DMS 273 treated with DMSO at 0.1 percent for 48 hours (cell line): ENCODE measurements around the gene IP6K2.
A peak's percentile ranks its signal among the peaks of the same experiment; 100 is the strongest.
"Not testable (repeated sequence)": the region's sequence is repeated elsewhere in the genome, so short reads cannot be mapped to it uniquely, and the experiment has no call there.

Experiments
- DNase-seq: peaks from one replicate; lab custom pipeline; 2025; lab: John Stamatoyannopoulos, UW

Gene IP6K2, protein sequence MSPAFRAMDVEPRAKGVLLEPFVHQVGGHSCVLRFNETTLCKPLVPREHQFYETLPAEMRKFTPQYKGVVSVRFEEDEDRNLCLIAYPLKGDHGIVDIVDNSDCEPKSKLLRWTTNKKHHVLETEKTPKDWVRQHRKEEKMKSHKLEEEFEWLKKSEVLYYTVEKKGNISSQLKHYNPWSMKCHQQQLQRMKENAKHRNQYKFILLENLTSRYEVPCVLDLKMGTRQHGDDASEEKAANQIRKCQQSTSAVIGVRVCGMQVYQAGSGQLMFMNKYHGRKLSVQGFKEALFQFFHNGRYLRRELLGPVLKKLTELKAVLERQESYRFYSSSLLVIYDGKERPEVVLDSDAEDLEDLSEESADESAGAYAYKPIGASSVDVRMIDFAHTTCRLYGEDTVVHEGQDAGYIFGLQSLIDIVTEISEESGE

DNA sequence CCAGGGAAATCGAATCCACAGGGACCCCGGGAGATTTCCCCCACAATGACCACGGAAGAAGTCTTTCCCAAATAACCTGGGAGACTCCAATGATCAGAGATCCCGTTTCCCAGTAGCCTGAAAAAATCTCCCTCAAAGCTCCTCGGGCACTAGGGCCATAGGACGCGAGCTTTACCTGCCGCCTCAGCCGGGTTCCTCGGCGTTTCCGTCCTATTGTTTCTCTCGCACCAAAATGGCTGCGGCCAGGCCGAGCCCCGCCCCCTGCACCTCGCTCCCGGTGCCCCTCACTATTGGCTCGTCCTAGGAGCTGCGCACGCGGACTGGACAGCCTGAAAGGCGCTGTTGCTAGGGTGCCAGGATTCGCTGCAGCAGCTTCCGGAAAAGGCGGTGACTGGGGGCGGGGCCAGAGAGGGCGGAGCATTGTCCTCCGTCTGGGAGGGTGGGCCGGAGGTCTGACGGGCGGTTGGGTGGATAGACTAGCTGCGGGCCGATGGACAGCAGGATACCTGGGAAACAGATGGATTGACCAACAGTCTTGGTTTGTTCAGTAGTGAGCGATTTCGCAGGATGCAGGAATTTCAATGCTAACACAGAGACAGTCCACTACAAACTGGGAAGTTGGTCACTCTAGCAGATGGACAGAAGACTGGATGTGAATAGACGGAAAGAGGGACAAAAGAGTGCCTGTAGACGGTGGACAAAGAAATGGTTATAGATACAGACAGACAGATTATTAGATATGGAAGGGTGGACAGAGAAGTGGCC is at the start of gene IP6K2:
TSS of gene IP6K2 (minus strand) at position 240 of the 765 bp plus-strand sequence. CDS start 21,930 bp downstream, outside the sequence.
- peak; percentile 84 for DNase-seq

DNA sequence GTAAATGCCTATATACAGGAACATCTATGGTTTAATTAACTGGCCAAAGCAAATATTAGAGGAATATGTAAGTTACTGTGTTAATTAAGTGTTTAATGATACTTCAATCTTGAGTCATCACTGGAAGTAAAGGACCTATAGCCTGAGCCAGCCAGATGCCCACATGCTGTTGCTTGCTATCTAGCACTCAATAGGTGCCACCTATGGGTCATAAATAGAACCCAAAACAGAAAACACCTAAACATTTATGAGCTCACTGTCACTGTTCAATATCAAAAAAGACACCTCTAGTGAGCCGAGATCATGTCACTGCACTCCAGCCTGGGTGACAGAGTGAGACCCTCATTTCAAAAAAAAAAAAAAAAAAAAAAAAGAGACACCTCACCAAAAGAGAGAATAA is 48.4 kb upstream of the IP6K2 start:
- DNase-seq, result no peak

DNA sequence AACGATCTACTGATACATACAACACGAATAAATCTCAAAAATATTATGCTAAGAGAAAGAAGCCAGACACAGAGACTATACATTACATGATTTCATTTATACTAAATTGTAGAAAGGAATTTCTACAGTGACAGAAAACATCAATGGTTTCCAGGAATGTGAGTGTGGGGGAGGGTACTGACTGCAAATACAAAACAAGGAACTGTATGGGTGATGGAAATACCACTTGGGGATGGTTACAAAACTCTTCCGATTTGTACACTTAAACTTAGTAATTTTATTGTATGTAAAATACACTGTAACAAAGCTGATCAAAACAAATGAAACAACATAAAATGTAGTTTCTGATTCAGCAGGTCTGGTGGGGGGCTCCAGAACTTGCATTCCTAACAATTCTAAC is 45.8 kb upstream of the IP6K2 start:
- DNase-seq, result no peak

DNA sequence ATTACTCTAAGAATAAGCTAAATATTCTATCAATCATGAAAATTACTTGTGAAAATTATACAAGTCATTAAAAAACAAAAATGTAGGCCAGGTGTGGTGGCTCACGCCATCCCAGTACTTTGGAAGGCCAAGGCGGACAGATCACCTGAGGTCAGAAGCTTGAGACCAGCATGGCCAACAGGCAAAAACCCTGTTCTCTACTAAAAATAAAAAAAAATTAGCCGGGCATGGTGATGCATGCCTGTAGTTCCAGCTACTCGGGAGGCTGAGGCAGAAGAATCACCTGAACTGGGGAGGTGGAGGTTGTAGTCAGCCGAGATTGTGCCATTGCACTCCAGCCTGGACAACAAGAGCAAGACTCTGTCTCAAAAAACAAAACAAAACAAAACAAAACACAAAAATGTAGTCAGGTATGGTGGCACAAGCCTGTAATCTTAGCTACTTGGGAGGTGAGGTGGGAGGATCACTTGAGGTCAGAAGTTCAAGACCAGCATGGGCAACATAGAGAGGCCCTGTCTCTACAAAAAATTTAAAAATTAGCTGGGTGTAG is 43.0 kb upstream of the IP6K2 start:
- not testable (repeated sequence) for DNase-seq

DNA sequence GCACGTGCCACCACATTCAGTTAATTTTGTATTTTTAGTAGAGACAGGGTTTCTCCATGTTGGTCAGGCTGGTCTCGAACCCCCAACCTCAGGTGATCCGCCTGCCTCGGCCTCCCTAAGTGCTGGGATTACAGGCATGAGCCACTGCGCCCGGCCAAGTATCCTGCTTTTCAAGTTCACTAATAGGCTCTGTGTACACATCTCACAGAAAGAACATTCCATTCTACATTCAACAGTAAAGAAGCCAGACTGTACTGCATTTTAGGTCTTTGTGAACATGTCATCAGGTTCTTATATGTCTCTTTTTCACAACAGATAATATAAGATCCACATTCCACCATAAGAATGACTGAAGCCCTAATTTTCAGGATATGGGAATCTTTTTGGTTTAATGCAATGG is 42.5 kb upstream of the IP6K2 start:
- DNase-seq, result not testable (repeated sequence)

DNA sequence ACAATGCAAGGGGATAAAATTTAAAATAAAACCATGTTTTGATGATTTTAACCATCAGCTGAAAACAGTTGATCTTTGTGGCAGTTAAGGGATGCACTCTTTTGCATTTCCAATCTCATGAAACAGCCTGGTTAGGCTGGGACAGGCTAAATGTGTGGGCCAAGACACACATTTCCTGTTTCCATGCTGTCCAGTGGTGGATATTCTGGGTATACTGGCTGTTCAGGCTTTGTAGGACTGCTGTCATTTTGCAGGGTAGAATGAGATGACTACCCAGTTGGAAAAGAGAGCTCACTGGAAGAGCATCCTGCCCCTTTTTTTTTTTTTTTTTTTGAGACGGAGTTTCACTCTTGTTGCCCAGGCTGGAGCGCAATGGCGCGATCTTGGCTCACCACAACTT is 42.0 kb upstream of the IP6K2 start:
- DNase-seq, result no peak

DNA sequence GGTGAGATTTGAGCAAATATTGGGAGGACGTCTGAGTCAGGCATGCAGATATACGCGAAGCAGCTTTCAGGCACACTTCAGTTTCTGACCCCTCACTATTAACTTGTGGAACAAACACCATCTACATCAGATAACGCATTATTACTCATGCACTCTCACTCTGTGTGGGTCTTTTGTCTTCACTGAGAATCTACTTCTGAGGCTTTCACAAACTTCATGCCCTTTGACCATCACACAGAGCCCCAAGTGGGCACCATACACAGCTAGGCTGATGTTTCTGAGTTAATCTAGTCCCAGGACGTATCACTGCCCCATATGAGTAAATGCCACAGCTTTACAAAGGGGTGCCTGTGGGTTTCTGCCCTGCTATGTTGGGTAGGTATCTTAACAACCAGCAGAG is 39.6 kb upstream of the IP6K2 start:
- DNase-seq, result no peak

DNA sequence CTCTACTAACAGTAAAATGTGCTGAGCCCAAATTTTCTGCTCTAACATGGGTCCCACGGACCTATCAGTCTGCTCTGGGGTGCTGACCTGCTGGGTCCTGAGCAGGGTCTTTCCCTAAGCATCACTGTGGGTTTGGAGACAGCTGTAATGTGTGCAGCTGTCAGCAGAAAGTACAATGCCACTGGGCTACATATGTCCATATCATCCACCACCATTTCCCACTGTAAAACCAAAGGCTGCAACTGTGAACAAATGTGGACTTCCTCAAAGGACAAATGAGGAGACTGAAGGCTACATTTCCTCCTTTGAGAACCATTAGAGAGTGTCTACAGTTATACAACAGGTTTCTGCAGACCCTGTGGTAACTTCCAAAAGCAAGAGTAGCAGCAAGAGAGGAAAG is 33.8 kb upstream of the IP6K2 start:
- no peak for DNase-seq

DNA sequence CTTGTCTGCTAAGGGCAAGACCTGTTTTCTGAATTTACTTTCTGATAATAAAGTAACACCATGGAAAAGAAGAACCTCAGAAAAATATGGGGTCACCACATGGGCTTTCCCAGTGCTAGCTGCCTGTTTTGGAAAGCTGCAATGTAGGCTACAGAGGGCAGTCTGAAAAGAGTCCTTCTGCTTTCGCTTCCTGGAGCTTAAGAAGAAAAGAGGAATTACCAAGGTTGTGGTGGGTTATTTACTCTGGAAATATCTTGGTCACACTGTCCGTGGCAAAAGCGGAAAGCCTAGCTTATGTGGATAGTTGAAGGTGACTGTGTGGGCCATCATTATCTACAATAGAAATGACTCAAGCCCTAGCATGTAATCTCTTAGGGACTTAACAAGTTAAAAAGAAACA is 31.7 kb upstream of the IP6K2 start:
- DNase-seq, result no peak

DNA sequence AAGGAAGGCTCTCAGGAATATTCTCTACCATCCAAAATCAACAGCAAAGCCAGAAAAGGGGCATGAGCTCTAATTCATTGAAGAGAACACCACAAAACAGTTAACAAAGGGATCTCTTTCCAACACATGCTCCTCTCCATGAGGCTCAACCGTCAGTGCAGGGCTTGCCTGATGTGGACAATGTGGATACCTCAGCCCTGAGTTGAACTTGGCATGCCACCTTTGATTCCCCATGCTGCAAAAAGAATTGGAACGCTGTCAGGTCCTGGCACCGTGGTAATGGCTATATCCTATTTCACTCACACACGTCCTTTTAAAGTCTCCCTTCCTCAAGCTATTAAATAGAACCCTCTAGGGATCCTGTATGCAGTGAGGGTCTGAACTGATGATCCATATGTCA is 30.7 kb upstream of the IP6K2 start:
- no peak for DNase-seq

DNA sequence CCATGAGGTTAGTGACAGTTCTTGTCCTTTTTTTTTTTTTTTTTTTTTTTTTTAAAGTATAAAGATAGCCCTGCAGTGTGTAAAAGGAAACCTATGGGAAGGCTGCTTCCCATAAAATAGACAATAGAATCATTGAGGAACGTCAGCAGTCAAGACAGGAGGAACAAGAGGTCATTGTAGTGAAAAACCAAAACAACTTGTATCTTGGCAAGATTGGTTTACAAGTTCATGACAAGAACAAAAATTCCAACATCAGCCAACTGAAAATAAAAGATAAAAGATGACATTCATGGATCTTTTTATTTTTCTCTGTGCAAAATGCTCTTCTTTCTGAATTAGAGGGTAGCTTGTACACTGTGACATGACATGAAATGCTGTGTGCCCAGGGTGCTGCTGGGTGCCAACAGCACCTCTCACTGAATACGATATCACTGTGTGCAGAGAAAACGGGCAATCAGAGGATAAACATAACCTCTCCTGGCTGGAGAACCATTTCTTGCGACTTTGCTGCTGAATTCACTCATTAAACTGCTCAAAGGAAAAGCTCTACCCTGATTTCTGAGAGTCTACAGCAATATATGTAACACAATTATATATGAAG is 30.1 kb upstream of the IP6K2 start:
- DNase-seq, result no peak

DNA sequence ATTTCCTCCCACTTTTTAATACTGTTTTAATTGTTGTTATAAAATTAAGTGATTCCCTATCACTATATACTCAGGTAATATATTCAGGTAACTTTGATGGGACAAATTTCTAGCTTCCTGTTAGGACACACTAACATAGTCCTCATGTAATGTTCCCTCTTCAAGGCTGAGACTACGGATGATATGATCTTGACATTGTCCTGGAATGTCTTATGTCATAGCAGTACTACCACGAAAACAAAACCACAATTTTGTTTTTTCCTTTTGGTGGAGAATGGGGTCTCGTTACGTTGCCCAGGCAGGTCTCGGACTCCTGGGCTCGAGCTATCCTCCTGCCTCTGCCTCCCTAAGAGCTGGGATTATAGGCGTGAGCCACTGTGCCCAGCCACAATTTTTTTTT is 26.8 kb upstream of the IP6K2 start:
- DNase-seq, result no peak

DNA sequence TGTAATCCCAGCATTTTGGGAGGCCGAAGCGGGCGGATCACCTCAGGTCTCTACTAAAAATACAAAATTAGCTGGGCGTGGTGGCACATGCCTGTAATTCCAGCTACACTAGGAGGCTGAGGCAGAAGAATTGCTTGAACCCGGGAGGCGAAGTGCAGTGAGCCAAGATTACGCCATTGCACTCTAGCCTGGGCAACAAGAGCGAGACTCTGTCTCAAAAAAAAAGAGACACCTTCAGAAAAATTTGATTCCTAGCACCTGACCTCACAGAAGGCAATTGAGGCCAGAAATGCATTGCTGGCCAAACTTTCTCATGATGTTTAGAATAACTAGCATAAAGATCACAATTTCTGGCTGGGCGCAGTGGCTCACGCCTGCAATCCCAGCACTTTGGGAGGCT is 24.2 kb upstream of the IP6K2 start:
- DNase-seq, result not testable (repeated sequence)

DNA sequence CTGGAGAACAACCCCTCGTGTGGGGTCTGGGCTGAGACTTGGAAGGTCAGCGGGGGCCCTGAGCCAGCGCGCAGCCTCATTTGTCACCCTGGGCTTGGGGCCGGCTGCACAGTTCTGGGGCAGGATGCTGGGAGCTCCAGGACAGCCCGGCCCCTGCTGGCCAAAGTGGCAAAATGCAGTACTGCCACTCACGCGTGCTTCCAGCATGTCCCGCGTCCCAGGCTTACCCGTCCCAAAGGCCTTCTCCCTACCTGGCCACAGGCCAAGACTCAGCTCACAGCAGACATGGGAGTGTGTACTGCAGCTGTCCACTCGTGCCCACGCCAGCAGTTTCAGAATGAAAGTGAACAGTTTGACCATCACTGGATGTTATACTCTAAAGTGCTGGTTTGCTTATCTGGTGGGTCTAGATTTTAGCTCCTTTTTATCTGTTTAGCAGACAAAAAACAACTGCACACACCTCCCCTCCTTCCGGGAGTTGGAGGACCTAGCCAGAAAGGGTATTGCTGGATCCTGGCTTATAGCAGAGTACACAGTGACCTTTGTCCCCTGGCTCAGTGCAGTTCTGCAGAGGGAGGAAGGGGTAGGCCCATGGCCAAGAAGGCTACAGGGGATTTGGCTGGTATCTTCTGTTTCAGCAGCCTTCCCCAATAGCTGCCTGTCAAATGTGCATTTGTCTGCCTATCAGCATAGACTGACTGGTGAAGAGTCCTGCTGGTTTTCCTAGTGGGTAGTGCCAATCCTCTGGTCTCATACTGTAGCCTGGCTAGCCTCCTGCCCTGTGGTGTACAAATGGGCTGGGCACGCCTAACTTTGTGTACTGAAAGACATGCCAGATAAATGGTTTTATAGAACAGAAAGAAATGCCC is 23.2 kb upstream of the IP6K2 start:
- peak; percentile 16 for DNase-seq

DNA sequence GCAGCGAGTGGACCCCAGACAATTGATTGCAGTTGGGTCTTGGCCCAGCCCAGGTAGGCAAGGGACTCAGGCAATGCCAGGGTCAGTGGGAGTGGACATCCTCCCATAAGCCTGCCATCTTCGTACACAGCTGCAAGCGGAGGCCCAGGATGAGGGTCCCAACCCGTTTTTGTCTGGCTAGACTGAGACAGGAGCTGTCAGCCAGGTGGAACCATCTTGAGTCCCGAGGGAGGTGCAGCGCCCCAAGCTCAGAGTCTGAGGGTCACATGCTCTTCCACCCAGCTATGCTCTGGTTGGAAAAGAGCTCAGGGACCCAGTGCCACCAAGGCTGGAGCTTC is 22.6 kb upstream of the IP6K2 start:
- DNase-seq, result no peak

DNA sequence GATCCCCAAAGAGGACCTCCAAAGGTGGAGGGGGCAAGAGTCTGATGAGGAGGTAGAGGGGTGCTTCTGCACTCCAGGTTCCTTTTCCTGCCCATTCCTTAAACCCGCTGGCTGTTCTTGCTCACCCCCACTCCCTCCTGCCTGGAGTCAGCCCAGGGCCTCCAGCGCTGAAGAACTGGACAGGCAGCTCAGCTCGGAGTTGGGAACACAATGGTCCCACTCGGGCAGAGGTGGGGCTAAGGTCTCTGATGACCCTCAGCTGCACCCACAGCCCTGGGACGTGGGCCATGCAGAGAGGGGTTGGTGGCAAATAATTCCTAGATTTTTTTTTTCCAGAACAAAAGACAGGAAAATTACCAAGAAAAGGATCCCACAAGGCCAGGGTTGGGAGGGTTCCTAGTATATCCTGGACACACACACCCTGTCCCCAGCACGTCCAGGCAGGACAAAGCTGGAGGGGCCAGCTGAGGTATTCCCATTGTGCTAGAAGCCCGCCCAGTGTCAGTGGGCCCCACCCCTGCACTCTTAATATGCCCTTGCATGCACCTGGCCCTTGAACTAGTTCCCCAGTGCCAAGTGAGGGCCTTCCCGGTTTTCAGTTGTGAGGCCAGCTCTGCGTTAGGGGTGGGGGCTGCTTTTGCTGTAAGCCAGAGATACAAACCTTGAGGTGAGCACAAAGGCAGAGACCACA is 22.1 kb upstream of the IP6K2 start:
- DNase-seq, result no peak

DNA sequence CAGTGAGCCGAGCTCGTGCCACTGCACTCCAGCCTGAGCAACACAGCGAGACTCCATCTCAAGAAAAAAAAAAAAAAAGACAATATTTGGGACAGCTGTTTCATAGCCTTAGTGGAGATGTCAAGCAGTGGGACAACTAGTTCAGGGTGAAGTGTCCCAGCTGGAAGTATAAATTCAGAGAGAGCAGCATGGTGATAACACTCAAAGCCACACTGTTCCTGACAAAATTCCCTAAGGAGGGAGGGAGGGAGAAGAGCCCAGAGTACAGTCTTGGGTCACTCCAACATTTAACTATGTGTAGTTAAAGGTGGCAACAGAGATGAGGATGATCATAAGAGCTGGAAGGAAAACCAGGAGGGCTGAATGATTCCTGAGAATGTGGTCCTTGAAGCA is 21.1 kb upstream of the IP6K2 start:
- no peak for DNase-seq

DNA sequence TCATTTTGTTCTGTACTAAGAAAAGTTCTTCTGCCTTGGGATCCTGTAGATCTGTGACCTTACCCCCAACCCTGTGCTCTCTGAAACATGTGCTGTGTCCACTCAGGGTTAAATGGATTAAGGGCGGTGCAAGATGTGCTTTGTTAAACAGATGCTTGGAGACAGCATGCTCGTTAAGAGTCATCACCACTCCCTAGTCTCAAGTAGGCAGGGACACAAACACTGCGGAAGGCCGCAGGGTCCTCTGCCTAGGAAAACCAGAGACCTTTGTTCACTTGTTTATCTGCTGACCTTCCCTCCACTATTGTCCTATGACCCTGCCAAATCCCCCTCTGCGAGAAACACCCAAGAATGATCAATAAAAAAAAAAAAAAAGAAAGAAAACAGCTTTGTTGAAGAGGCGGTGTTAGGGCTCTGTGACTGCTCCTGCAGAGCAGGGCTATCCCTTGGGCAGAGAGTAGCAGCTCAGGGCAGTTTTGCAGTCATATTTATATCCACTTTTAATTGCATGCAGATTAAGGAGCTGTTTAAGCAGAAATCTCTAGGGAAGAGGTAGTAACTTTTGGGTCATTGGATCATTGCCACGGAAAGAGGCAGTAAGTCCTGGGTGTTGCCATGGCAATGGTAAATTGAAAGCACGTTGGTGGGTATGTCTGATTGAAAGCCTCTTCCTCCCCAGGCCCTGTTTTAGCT is 18.2 kb upstream of the IP6K2 start:
- not testable (repeated sequence) for DNase-seq

DNA sequence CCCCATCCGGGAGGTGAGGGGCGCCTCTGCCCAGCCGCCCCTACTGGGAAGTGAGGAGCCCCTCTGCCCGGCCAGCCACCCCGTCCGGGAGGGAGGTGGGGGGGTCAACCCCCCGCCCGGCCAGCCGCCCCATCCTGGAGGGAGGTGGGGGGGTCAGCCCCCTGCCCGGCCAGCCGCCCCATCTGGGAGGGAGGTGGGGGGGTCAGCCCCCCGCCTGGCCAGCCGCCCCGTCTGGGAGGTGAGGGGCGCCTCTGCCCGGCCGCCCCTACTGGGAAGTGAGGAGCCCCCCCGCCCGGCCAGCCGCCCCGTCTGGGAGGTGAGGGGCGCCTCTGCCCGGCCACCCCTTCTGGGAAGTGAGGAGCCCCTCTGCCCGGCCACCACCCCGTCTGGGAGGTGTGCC is 17.5 kb upstream of the IP6K2 start:
- not testable (repeated sequence) for DNase-seq

DNA sequence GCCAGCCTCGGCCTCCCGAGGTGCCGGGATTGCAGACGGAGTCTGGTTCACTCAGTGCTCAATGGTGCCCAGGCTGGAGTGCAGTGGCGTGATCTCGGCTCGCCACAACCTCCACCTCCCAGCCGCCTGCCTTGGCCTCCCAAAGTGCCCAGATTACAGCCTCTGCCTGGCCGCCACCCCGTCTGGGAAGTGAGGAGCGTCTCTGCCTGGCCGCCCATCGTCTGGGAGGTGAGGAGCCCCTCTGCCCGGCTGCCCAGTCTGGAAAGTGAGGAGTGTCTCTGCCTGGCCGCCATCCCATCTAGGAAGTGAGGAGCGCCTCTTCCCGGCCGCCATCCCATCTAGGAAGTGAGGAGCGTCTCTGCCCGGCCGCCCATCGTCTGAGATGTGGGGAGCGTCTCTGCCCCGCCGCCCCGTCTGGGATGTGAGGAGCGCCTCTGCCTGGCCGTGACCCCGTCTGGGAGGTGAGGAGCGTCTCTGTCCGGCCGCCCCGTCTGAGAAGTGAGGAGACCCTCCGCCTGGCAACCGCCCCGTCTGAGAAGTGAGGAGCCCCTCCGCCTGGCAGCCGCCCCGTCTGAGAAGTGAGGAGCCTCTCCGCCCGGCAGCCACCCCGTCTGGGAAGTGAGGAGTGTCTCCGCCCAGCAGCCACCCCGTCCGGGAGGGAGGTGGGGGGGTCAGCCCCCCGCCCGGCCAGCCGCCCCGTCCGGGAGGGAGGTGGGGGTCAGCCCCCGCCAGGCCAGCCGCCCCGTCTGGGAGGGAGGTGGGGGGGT is 16.9 kb upstream of the IP6K2 start:
- not testable (repeated sequence) for DNase-seq
